ENCODE measurements around the gene PRPF6.
"Not testable (repeated sequence)": the region's sequence is repeated elsewhere in the genome, so short reads cannot be mapped to it uniquely, and the experiment has no call there.

Gene PRPF6

DNA sequence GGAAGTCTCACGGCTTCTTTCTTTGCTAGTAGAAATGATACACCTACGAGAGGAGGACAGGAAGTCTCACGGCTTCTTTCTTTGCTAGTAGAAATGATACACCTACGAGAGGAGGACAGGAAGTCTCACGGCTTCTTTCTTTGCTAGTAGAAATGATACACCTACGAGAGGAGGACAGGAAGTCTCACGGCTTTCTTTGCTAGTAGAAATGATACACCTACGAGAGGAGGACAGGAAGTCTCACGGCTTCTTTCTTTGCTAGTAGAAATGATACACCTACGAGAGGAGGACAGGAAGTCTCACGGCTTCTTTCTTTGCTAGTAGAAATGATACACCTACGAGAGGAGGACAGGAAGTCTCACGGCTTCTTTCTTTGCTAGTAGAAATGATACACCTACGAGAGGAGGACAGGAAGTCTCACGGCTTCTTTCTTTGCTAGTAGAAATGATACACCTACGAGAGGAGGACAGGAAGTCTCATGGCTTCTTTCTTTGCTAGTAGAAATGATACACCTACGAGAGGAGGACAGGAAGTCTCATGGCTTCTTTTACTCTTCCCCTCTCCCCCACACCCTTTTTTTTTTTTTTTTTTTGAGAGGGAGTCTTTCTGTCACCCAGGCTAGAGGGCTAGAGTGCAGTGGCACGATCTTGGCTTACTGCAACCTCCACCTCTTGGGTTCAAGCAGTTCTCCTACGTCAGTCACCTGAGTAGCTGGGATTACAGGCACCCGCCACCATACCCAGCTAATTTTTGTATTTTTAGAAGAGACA, 31.6 kb downstream of the PRPF6 start:
- DNase-seq (ENCODE audit: low read depth): not testable (repeated sequence)

GRCh38 chr20:64015635-64016034, 34.7 kb downstream of the PRPF6 start:
- DNase-seq (ENCODE audit: low read depth): no peak

GRCh38 chr20:64021124-64021975, 40.4 kb downstream of the PRPF6 start:
- no peak for DNase-seq (ENCODE audit: low read depth)

- no peak for DNase-seq (ENCODE audit: low read depth)
These were observed 41.9 kb downstream of the PRPF6 start for GRCh38 chr20:64022671-64023360.

DNA sequence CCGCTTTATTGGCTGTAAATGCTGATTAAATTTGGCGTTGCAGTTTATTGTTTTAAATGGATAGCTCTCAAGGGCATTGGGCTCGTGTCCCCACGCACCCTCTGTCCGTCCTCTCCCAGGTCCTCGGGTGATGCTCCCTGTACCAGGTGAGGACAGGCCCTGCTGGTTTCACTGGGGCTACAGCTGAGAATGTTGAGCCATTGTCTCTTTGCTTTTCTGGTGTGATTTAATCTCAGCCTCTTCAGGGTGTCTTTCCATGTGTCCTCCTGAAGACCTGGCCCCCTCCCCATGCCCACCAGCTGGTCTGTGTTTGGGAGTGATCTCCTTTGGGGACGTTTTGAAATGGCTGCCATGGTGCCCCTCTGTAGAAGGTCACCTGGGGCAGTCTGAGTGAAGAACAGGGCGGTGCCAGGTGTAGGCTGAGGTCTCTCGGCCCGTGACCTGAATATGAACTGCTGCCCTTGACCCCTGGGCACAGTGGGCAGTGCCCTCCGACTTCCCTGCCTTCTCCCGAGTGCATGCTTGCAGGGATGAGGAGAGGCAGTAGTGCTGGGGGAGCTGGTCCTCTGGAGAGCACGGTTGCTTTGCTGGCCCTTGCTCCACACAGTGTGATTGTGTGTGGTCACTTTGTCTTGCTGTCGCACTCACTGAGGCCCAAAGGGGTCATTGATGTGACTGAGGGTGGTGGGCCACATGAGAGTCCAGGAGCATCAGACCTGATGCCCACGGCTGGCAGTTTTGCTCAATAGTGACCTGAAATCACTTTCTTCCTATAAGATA, 42.6 kb downstream of the PRPF6 start:
- DNase-seq (ENCODE audit: low read depth): no peak

DNA sequence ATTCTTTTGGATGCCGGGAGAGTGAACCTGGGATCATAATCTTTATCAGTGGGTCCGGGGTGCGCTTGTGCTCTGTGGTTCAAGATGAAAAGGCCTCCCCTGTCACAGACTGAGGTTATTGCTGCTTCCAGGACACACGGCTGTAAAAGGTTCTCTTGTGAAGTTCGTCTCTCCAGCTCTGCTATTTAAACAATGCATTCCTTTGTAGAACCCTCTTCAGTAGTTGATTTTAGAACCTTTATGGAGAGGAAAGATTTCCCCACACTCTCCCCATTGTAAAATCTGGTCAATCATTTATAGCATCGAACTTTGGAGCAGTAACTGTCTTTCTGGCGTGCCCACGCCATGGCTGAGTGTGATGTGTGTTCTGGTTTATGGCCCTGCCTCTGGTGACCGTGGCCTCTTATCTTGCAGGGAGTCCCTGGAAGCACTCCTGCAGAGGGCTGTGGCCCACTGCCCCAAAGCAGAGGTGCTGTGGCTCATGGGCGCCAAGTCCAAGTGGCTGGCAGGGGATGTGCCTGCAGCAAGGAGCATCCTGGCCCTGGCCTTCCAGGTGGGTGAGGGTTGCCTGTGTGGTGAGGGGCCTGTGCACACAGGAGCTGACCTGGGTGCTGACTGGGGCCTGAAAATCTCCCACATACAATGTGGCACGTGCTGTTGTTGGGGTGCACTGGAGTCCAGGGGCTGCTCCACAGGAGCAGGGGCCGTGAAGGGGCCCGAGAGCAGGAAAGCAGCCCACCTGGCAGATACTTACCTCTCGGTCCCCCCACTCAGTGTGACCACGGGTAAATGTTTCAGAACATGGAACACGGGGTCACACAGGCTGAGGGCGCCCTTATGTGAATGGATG, 43.4 kb downstream of the PRPF6 start:
- DNase-seq (ENCODE audit: low read depth): no peak

- DNase-seq (ENCODE audit: low read depth): no peak
These were observed 44.3 kb downstream of the PRPF6 start for GRCh38 chr20:64025101-64025825.

DNA sequence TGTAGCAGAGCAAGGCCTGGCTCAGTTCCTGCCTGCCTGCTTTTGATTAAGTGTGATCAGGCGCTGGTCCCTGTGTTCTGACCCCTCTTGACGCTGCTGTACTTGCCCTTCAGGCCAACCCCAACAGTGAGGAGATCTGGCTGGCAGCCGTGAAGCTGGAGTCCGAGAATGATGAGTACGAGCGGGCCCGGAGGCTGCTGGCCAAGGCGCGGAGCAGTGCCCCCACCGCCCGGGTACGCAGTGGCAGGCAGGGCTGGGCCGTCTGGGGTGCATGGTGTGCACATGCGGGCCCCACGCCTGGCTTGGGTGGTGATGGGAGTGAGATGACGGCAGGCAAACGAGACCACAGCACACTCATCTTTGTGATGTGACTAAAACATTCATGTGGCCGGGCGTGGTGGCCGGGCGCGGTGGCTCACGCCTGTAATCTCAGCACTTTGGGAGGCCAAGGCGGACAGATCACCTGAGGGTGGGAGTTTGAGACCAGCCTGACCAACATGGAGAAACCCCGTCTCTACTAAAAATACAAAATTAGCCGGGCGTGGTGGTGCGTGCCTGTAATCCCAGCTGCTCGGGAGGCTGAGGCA, 45.0 kb downstream of the PRPF6 start:
- no peak for DNase-seq (ENCODE audit: low read depth)

GRCh38 chr20:64027981-64028685, 47.2 kb downstream of the PRPF6 start:
- DNase-seq (ENCODE audit: low read depth): no peak

DNA sequence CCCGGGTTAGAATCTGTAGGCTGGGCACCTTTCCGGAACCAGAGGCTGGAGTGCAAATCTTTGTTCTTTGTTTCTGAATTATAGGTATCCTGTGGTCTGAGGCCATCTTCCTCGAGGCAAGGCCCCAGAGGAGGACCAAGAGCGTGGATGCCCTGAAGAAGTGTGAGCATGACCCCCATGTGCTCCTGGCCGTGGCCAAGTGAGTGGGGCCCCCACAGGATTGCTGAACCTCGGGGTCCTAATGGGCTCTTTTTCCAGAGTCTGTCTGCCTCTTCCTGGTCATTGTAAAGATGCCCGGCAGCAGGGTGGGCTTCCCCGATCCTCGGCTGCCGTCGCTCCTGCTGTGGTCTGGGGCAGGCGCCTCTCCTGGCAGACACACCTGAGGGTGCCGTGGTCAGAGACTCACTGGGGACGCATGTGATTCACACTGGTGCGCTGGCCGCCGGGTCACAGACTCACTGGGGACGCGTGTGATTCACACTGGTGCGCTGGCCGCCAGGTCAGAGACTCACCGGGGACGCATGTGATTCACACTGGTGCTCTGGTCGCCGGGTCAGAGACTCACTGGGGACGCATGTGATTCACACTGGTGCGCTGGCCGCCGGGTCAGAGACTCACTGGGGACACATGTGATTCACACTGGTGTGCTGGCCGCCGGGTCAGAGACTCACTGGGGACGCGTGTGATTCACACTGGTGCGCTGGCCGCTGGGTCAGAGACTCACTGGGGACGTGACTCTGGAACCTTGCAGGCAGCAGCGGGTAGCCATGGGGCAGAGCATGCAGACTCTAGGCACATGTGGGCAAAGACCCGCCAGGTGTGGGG, 48.6 kb downstream of the PRPF6 start:
- no peak for DNase-seq (ENCODE audit: low read depth)

DNA sequence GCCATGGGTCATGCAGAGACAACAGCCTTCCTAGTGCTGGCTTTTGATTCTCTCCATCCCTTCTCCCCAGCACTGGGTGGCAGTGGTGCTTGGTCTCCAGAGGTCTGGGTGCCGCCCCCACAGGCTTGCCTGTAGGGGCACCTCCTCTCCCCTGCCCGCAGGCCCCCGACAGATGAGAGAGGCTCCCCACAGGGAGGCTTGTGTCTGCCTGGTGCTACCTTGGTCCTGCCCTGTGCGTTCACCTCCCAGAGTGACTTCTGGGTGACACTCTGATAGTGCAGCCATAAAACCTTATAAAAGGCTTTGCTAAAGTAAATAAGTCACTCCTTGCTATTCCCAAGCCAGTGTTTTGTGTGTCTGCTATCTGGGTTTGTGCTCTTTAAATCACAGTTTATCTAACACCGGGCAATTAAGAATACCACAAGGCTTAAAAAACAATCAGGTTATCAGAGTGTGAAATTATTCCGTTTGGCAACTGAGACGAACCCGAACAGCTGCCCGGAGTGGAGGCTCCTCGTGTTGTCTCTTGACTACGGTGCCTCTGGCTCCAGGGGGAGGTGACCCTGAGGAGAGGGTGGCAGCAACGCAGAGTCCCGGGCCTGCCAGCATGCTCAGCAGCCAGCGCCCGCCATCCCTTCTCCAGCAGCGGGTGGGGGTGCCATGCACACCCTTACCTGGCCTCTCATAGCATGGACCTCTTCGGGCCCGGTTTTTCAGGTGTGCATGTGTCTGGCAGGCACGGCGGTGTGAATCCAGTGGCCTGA, 49.6 kb downstream of the PRPF6 start:
- no peak for DNase-seq (ENCODE audit: low read depth)

DNA sequence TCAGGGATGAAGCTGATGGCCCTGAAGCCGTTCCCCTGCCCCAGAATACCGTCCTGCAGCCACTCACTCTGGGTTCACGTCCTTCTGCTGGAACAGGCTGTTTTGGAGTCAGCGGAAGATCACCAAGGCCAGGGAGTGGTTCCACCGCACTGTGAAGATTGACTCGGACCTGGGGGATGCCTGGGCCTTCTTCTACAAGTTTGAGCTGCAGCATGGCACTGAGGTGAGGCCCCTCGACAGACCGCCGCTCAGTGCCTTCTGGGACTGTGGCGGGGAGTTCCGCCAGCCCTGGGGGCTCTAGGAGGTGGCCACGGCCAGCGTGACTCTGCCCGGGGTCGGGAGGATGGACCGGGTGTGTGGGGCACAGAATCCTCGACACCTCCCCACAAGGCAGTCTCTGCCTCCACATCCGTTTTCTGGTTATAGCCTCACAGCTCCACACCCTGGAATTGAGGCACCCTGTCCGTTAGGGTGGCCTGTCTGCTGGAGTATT, 50.9 kb downstream of the PRPF6 start:
- no peak for DNase-seq (ENCODE audit: low read depth)

DNA sequence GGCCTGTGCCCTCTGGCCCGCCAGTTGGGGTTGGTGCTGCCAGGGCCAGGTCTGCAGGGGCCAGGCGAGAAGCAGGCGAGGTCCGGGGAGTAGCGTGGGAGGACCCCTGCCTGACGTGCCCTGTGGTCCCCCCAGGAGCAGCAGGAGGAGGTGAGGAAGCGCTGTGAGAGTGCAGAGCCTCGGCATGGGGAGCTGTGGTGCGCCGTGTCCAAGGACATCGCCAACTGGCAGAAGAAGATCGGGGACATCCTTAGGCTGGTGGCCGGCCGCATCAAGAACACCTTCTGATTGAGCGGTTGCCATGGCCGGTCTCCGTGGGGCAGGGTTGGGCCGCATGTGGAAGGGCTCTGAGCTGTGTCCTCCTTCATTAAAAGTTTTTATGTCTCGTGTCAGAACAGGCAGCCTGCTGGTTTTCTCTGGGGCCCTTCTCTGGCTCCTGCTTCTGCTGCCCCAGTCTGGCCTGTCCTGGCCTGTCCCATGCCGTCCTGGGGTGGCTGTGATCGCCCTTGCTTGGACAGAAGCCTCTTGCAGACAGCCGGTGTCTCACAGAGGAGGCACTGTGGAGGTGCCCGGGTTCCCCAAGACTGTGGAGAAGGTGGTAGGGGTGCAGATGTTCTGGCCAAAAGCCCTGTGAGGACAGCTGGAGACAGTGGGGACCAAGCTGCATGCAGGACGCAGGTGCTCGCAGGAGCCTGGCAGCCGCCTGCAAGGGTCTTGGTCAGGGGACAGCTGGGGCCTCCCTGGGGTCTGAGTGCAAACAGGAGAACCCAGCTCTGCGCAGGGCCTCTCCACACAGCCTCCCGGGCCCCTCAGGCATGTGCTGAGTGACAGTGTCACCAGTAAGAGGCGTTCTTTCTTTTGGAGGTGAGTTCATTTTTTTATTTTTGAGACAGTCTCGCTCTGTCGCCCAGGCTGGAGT, 52.0 kb downstream of the PRPF6 start:
- DNase-seq (ENCODE audit: low read depth): no peak

DNA sequence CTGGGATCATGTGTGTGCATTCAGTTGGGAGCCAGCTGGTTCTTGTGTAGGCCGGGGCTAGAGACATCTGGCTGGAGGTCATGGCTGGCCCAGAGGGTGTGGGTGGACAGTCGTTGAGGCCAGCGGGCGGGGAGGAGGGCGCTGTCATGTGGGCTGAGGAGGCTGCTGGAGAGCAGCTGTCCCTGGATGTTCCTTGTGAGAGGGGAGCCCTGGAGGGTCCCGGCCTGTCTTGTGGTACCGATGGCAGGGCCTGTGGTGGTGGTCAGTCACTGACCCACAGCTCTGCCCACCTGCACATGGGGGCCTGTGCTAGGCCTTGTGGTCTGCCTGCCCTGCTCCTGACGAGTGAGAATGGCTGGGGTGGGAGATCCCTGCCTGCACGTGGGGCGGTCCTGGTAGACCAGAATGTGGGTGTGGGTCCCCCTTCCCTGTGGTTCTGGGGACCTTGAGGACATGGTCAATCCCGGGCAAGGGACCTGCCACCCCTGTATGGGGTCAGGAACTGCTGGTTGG, 53.1 kb downstream of the PRPF6 start:
- DNase-seq (ENCODE audit: low read depth): no peak

- no peak for DNase-seq (ENCODE audit: low read depth)
These were observed 54.4 kb downstream of the PRPF6 start for GRCh38 chr20:64035066-64035932.

All from T follicular helper cell (primary cell).